Naive thymus-derived CD4-positive, alpha-beta T cell (primary cell): ENCODE data around the gene PPP1R14B. TPM values are rescaled to one million over a fixed set of nuclear protein-coding genes. Genes with fewer than 3 reads are reported as not detected.

Source experiments
- ATAC-seq: fragments of 150-1000 bp; cut with Tn5 transposase; 2 replicates; pipeline ENCODE4 v1.10.0; 2021; ENCODE audit warnings: mild to moderate bottlenecking, moderate library complexity
- CTCF ChIA-PET: fragments of 350-600 bp; sonication (Branson Sonifier 250); formaldehyde crosslinking; loops from one replicate; lab custom pipeline; 2021; ENCODE audit warnings: antibody characterized with exemption; lab: Charles Lee
- POLR2A ChIA-PET: fragments of 350-600 bp; sonication (Branson Sonifier 250); formaldehyde crosslinking; loops from one replicate; lab custom pipeline; 2021; ENCODE audit warnings: antibody characterized with exemption, inconsistent platforms; lab: Charles Lee
- DNase-seq, 9 donors: peaks; one replicate each; pipeline versions ENCODE4 v3.0.0 to v3.0.0-alpha.2; 2020 to 2022; ENCODE audit warnings: mixed read lengths in 1 of 9
- H3K27ac ChIP-seq: one replicate; pipeline ENCODE4 v1.7.0; 2013; ENCODE audit warnings: mild to moderate bottlenecking, low read depth, low read length, moderate library complexity
- H3K27me3 ChIP-seq, 2 donors: one replicate each; pipeline ENCODE4 v1.7.0; 2013; ENCODE audit warnings: low read length in 2 of 2, mild to moderate bottlenecking in 2 of 2, moderate library complexity in 2 of 2; ENCODE audit not compliant: control insufficient read depth in 2 of 2, insufficient read depth in 2 of 2
- H3K36me3 ChIP-seq, 3 experiments: 1 replicate in 2 of 3; 2 replicates in 1 of 3; pipeline ENCODE4 v1.7.0; 2013; ENCODE audit warnings: low read length in 3 of 3, mild to moderate bottlenecking in 3 of 3, moderate library complexity in 1 of 3; ENCODE audit not compliant: insufficient read depth in 3 of 3, control insufficient read depth in 2 of 3
- H3K4me1 ChIP-seq, 2 donors: one replicate each; pipeline ENCODE4 v1.7.0; 2013; ENCODE audit warnings: low read length in 2 of 2, mild to moderate bottlenecking in 2 of 2, moderate library complexity in 1 of 2; ENCODE audit not compliant: control insufficient read depth in 2 of 2, insufficient read depth in 2 of 2
- H3K4me3 ChIP-seq: 2 replicates; pipeline ENCODE4 v1.7.0; 2013; ENCODE audit warnings: mild to moderate bottlenecking, low read length
- H3K9me3 ChIP-seq, 3 experiments: 1 replicate in 2 of 3; 2 replicates in 1 of 3; pipeline ENCODE4 v1.7.0; 2013; ENCODE audit warnings: low read length in 3 of 3; ENCODE audit not compliant: control insufficient read depth in 2 of 3
- H3K27ac Mint-ChIP-seq, 9 donors: one replicate each; pipeline ENCODE4 v1.8.0; 2020 to 2022; ENCODE audit warnings: mixed read lengths in 9 of 9, mild to moderate bottlenecking in 8 of 9, moderate library complexity in 5 of 9, inconsistent platforms in 2 of 9
- H3K27me3 Mint-ChIP-seq, 5 donors: one replicate each; pipeline ENCODE4 v1.8.0; 2021 to 2022; ENCODE audit warnings: mixed read lengths in 5 of 5, mild to moderate bottlenecking in 1 of 5
- H3K36me3 Mint-ChIP-seq, 5 donors: one replicate each; pipeline ENCODE4 v1.8.0; 2020 to 2022; ENCODE audit warnings: mixed read lengths in 5 of 5, mild to moderate bottlenecking in 3 of 5, inconsistent platforms in 1 of 5
- H3K4me1 Mint-ChIP-seq, 7 donors: one replicate each; pipeline ENCODE4 v1.8.0; 2020 to 2022; ENCODE audit warnings: mixed read lengths in 7 of 7, mild to moderate bottlenecking in 3 of 7, inconsistent platforms in 1 of 7
- H3K4me3 Mint-ChIP-seq, 10 donors: one replicate each; pipeline ENCODE4 v1.8.0; 2020 to 2022; ENCODE audit warnings: mild to moderate bottlenecking in 10 of 10, mixed read lengths in 10 of 10, moderate library complexity in 6 of 10, inconsistent platforms in 2 of 10
- H3K9me3 Mint-ChIP-seq, 11 donors: one replicate each; pipeline ENCODE4 v1.8.0; 2020 to 2022; ENCODE audit warnings: mixed read lengths in 11 of 11, mild to moderate bottlenecking in 4 of 11, inconsistent platforms in 1 of 11, moderate library complexity in 1 of 11
- intact Hi-C, 2 donors: fragments of 100-400 bp; cut with micrococcal nuclease; formaldehyde crosslinking; loops; one replicate each; pipeline ENCODE4 v1.15.1; 2023
- polyA plus RNA-seq, 2 donors: library from polyadenylated mRNA; unstranded; fragments of 300-500 nt; fragmentation: Illumina TruSeq; gene quantifications; one replicate each; pipeline ENCODE4 v1.2.3, GENCODE V29; 2021
- total RNA-seq, 6 experiments: library from RNA in 5 of 6; stranded (reverse) in 5 of 6; gene quantifications; 1 replicate in 5 of 6; 2 replicates in 1 of 6; pipeline ENCODE4 v1.2.3 and lab custom pipeline; 2021 to 2026

Gene PPP1R14B
- total and polyA plus RNA-seq, 7 experiments from 2014 or later = 20.1 to 116 (median 26.0) TPM

GRCh38 chr11:64245797-64246620 lies 734 bp downstream of the PPP1R14B start:
- H3K9me3 Mint-ChIP-seq = no peaks in the 10 kb centered on the region
- POLR2A ChIA-PET = interaction anchor here (0.6 to 12.3 kb wide), 14 partner anchors 7 to 499 kb away, joined by 3 to 154 read pairs (median 6); partner anchors contain the start of genes BAD, CATSPERZ, FERMT3 and PRDX5

GRCh38 chr11:64245401-64245796 lies 1.3 kb downstream of the PPP1R14B start:
- H3K9me3 Mint-ChIP-seq = no peaks in the 10 kb centered on the region
- no peaks in the 10 kb centered on the region for H3K9me3 ChIP-seq
- ChIA-PET CTCF (interaction anchor here (1.3 to 4.5 kb wide), 4 partner anchors 40 to 72 kb away, joined by 3 to 30 read pairs (median 4); partner anchors contain the start of genes FERMT3, PRDX5 and TRMT112), POLR2A (interaction anchor here (0.6 to 12.3 kb wide), 12 partner anchors 10 to 388 kb away, joined by 3 to 154 read pairs (median 7); partner anchors contain the start of genes BAD, CATSPERZ, FERMT3 and PRDX5)
- H3K27me3 ChIP-seq = no peaks in the 10 kb centered on the region
- peak overlapping the region; percentile 68 for H3K4me3 ChIP-seq
- peaks cover 11 to 44% (median 30%) of the 10 kb centered on the region in 7 donors for H3K4me1 Mint-ChIP-seq
- intact Hi-C loops = no loop called here
- no peaks in the 10 kb centered on the region for H3K27me3 Mint-ChIP-seq
- ATAC-seq (no peak), DNase-seq (no peak)
- peaks cover 0 to 1% (median 0%) of the 10 kb centered on the region in 5 donors for H3K36me3 Mint-ChIP-seq
- H3K4me3 Mint-ChIP-seq = peak overlapping the region; percentile 77 to 93 (median 86)
- peak overlapping the region in 7 of 9 donors; percentile 65 to 88 (median 72) for H3K27ac Mint-ChIP-seq
- peak overlapping the region; percentile 59 for H3K27ac ChIP-seq
- H3K4me1 ChIP-seq = peaks cover 19 to 27% of the 10 kb centered on the region in 2 donors
- peaks cover 0 to 11% (median 0%) of the 10 kb centered on the region in 3 experiments for H3K36me3 ChIP-seq

More at GRCh38 chr11:64245797-64246620, 734 bp downstream of the PPP1R14B start:
- no peak for ATAC-seq
- peak overlapping the region; percentile 68 for H3K4me3 ChIP-seq
- CTCF ChIA-PET = interaction anchor here (1.6 to 4.5 kb wide), 3 partner anchors 40 to 58 kb away, joined by 4 to 30 read pairs (median 5); partner anchors contain the start of gene FERMT3
- no peaks in the 10 kb centered on the region for H3K9me3 ChIP-seq
- no peaks in the 10 kb centered on the region for H3K27me3 ChIP-seq
- Mint-ChIP-seq H3K27me3 (peaks cover 0 to 3% (median 0%) of the 10 kb centered on the region in 5 donors), H3K27ac (peak overlapping the region in 7 of 9 donors; percentile 65 to 88 (median 72)), H3K36me3 (peaks cover 0 to 1% (median 0%) of the 10 kb centered on the region in 5 donors), H3K4me3 (peak overlapping the region; percentile 77 to 93 (median 86)), H3K4me1 (peaks cover 7 to 43% (median 28%) of the 10 kb centered on the region in 7 donors)
- H3K27ac ChIP-seq = peak overlapping the region; percentile 59
- peaks cover 0 to 11% (median 0%) of the 10 kb centered on the region in 3 experiments for H3K36me3 ChIP-seq
- H3K4me1 ChIP-seq = peaks cover 21 to 25% of the 10 kb centered on the region in 2 donors
- intact Hi-C loops = loop anchor here in 1 of 2 donors (1.0 kb wide), 3 partner anchors 23 to 59 kb away; partner anchors contain the start of genes ESRRA and GPR137
- DNase-seq = peak in 6 of 9 donors; percentile 24 to 76 (median 30)

DNA sequence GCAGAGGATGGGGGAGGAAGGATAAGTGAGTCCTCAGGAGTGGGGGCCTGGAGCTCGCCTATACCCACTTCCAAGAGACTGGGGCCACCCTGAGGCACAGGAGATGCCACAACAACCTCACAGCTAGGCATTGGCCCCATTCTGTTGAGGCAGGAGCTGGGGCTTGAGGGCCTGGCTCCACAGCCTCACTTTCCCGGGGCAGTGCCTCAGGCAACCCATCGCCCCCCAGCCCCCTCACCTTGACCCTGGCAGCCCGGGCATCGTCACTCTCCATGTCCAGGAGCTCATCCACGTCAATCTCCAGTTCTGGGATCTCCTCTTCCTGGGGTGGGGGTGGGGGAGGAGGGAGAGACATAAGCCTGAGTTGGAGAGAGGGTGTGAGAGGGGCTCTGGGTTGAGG lies 1.8 kb downstream of the PPP1R14B start:
- Histone ChIP-seq H3K4me1 (peaks cover 24 to 31% of the 10 kb centered on the region in 2 donors), H3K27me3 (no peaks in the 10 kb centered on the region), H3K4me3 (no peak overlapping the region), H3K27ac (peak overlapping the region; percentile 59), H3K9me3 (no peaks in the 10 kb centered on the region), H3K36me3 (peaks cover 0 to 11% (median 0%) of the 10 kb centered on the region in 3 experiments)
- ATAC-seq (no peak), DNase-seq (no peak)
- H3K4me3 Mint-ChIP-seq = peak overlapping the region in 8 of 10 donors; percentile 23 to 93 (median 86)
- H3K27me3 Mint-ChIP-seq = no peaks in the 10 kb centered on the region
- no peaks in the 10 kb centered on the region for H3K9me3 Mint-ChIP-seq
- intact Hi-C loops = loop anchor here in 1 of 2 donors (5.0 kb wide), 1 partner anchor 502 kb away; no protein-coding TSS in a partner anchor
- CTCF ChIA-PET = interaction anchor here (1.3 to 4.5 kb wide), 3 partner anchors 39 to 73 kb away, joined by 3 to 30 read pairs (median 4); partner anchors contain the start of genes FERMT3, PRDX5 and TRMT112
- POLR2A ChIA-PET = interaction anchor here (0.6 to 12.3 kb wide), 10 partner anchors 9 to 388 kb away, joined by 3 to 154 read pairs (median 7); partner anchors contain the start of genes BAD, CATSPERZ, FERMT3 and PRDX5
- H3K27ac Mint-ChIP-seq = peak overlapping the region in 6 of 9 donors; percentile 9 to 73 (median 65)
- H3K4me1 Mint-ChIP-seq = peaks cover 15 to 46% (median 34%) of the 10 kb centered on the region in 7 donors
- H3K36me3 Mint-ChIP-seq = peaks cover 0 to 1% (median 0%) of the 10 kb centered on the region in 5 donors

DNA sequence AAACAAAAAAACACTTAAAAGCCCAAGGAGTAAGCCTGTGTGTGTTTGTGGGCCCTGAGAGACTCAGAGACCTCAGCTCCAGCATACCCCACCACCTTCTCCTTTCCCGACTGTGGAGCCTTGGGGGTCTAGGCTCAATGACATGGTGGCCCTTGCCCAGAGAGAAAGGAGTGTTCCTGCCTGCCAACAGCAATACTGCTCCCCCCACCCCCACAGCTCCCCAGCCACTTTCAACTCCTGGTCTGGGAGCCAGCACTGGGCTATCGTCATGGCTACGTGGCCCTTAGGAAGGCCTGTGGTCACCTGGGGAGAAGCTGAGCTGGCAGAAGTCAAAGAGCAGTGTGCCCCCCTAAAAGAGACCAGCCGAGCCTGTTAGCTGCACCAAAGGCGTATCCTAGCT lies 2.6 kb downstream of the PPP1R14B start:
- intact Hi-C loops = loop anchor here in 1 of 2 donors (5.0 kb wide), 1 partner anchor 503 kb away; no protein-coding TSS in a partner anchor
- no peak for ATAC-seq

DNA sequence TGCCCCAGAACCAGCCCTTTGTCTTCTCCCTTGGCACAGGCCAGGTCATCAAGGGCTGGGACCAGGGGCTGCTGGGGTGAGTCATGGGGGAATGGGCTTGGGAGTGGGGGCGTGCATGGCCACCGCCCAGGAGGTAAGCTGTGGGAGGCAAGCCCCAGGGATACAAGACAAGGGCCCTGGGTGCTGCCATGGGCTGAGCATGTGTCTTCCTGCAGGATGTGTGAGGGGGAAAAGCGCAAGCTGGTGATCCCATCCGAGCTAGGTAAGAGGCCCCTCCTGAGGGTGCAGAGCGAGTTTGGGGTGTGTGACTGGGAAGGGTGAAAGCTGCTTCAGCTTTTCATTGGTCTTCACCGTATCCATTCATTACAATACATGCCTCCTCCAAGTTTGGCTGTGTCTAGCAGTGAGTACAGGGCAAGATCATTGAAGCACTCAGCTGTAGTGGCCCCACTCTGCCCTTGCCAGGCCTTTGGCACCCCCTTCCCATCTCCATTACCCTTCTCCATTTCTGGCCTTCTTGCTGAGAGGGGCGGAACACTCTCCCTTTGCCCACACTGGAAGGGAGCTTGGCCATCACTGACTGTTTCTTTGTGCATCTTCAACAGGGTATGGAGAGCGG lies 3.4 kb downstream of the PPP1R14B start:
- H3K27ac Mint-ChIP-seq = peak overlapping the region in 7 of 9 donors; percentile 7 to 55 (median 50)
- H3K9me3 Mint-ChIP-seq = no peaks in the 10 kb centered on the region
- peaks cover 15 to 47% (median 35%) of the 10 kb centered on the region in 7 donors for H3K4me1 Mint-ChIP-seq
- Histone ChIP-seq H3K4me3 (no peak overlapping the region), H3K27me3 (no peaks in the 10 kb centered on the region), H3K36me3 (peaks cover 0 to 17% (median 0%) of the 10 kb centered on the region in 3 experiments), H3K4me1 (peaks cover 25 to 35% of the 10 kb centered on the region in 2 donors), H3K9me3 (no peaks in the 10 kb centered on the region), H3K27ac (no peak overlapping the region)
- peaks cover 0 to 1% (median 0%) of the 10 kb centered on the region in 5 donors for H3K36me3 Mint-ChIP-seq
- CTCF ChIA-PET = interaction anchor here (0.5 to 4.5 kb wide), 11 partner anchors 9 to 653 kb away, joined by 3 to 30 read pairs (median 4); partner anchors contain the start of genes FERMT3, PRDX5, TRMT112 and VEGFB
- no peak for ATAC-seq
- intact Hi-C loops = loop anchor here in 1 of 2 donors (5.0 kb wide), 1 partner anchor 504 kb away; no protein-coding TSS in a partner anchor
- DNase-seq = no peak
- peak overlapping the region; percentile 29 to 95 (median 62) for H3K4me3 Mint-ChIP-seq
- POLR2A ChIA-PET = interaction anchor here (0.5 to 12.3 kb wide), 11 partner anchors 7 to 1620 kb away, joined by 3 to 154 read pairs (median 5); partner anchors contain the start of genes ESRRA, FERMT3, NUDT22 and PLCB3
- no peaks in the 10 kb centered on the region for H3K27me3 Mint-ChIP-seq

More for the DNA sequence above, 2.6 kb downstream of the PPP1R14B start:
- Histone ChIP-seq H3K9me3 (no peaks in the 10 kb centered on the region), H3K36me3 (peaks cover 0 to 11% (median 0%) of the 10 kb centered on the region in 3 experiments), H3K4me1 (peaks cover 25 to 35% of the 10 kb centered on the region in 2 donors), H3K27ac (no peak overlapping the region), H3K27me3 (no peaks in the 10 kb centered on the region), H3K4me3 (no peak overlapping the region)
- Mint-ChIP-seq H3K4me1 (peaks cover 15 to 43% (median 35%) of the 10 kb centered on the region in 7 donors), H3K36me3 (peaks cover 0 to 1% (median 0%) of the 10 kb centered on the region in 5 donors), H3K4me3 (peak overlapping the region in 7 of 10 donors; percentile 16 to 95 (median 31)), H3K27me3 (no peaks in the 10 kb centered on the region), H3K9me3 (no peaks in the 10 kb centered on the region), H3K27ac (peak overlapping the region in 4 of 9 donors; percentile 7 to 45 (median 23))
- POLR2A ChIA-PET = interaction anchor here (0.6 to 12.3 kb wide), 8 partner anchors 8 to 1621 kb away, joined by 3 to 154 read pairs (median 10); partner anchors contain the start of genes ESRRA, FERMT3, NUDT22 and PRDX5
- CTCF ChIA-PET = interaction anchor here (0.5 to 4.5 kb wide), 6 partner anchors 10 to 653 kb away, joined by 3 to 30 read pairs (median 4); partner anchors contain the start of genes FERMT3 and VEGFB
- DNase-seq = no peak
